ENCODE results near the gene ZBTB45.

DNA sequence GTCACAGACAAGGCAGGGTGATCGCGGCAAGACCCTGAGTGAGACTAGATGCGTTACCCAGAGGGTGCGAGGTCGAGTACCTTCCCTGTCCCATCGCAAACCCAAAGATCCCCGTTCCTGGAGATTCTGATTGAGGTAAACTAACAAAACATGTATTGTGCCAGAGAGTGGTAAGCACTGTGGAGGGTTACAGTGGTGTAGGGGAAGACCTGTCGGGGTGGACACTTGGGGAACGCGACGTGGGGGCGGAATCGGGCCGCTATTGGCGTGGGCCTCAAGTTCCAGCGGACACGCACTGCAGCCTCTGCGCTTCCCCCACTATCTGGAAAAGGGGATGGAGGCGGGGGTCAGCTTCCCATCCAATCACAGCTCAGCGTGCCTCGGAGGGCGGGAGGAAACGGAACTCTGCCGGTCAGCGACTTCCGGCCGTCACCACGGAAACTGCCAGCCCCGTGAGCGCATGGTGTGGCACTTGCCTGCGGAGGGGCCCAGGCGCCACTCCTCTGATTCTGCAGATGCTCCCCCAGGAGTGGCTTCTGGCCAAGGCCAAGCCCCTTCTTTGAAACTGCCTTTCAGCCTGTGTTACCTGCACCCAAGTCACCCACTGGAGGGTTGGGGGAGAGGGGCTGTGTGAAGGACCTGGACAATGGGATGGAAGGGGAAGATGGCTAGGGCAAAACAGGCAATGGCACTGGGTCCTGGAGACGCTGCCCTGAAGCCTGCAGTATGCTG is 39.8 kb upstream of the ZBTB45 start:
- TF ChIP-seq CTCF (IDR thresholded peaks at IDR 0.05; ENCODE audit: low read depth, low read length) (no peak), POLR2A (IDR thresholded peaks at IDR 0.05; ENCODE audit: extremely low read depth, insufficient read length) (peak; percentile 92)

All from NB4 (cell line).